Type B pancreatic cell (in vitro differentiated cells): ENCODE measurements around the gene RPL10A. TPM values are rescaled to one million over a fixed set of nuclear protein-coding genes. Genes with fewer than 3 reads are reported as not detected.
A peak's percentile ranks its signal among the peaks of the same experiment; 100 is the strongest.

ENCODE experiments used
- DNase-seq: peaks from one replicate; pipeline ENCODE4 v3.0.0; 2021; ENCODE audit warnings: mixed read lengths; ENCODE audit not compliant: unreplicated experiment; ENCODE audit errors: extremely low spot score
- H3K27ac Mint-ChIP-seq: 2 replicates; pipeline ENCODE4 v1.8.0; 2021; ENCODE audit warnings: mild to moderate bottlenecking, mixed read lengths
- H3K27me3 Mint-ChIP-seq: 2 replicates; pipeline ENCODE4 v1.8.0; 2021; ENCODE audit warnings: mixed read lengths
- H3K36me3 Mint-ChIP-seq: 2 replicates; pipeline ENCODE4 v1.8.0; 2021; ENCODE audit warnings: mixed read lengths
- H3K4me1 Mint-ChIP-seq: one replicate; pipeline ENCODE4 v1.8.0; 2021; ENCODE audit warnings: mixed read lengths; ENCODE audit not compliant: unreplicated experiment
- H3K4me3 Mint-ChIP-seq: 2 replicates; pipeline ENCODE4 v1.8.0; 2021; ENCODE audit warnings: mild to moderate bottlenecking, mixed read lengths
- H3K9me3 Mint-ChIP-seq: 2 replicates; pipeline ENCODE4 v1.8.0; 2021; ENCODE audit warnings: mixed read lengths
- CTCF ChIP-seq: fragments of 200-600 bp; sonication (generic); conservative IDR thresholded peaks from 2 replicates; pipeline ENCODE4 v1.5.0; 2021; ENCODE audit warnings: antibody characterized with exemption, mild to moderate bottlenecking
- total RNA-seq: library from RNA; stranded (reverse); gene quantifications from 2 replicates; pipeline ENCODE4 v1.2.1, GENCODE V29; 2021; ENCODE audit warnings: low replicate concordance

The RPL10A gene
- total RNA-seq, 1 donor from 2014 or later, result 1,808 TPM

GRCh38 chr6:35492258-35492973, 24.2 kb downstream of the RPL10A start:
- H3K4me1 Mint-ChIP-seq, result peaks cover 50% of the 10 kb centered on the region
- peak overlapping the region; percentile 83 for H3K4me3 Mint-ChIP-seq
- no peak for TF ChIP-seq CTCF
- peak overlapping the region; percentile 86 for H3K27ac Mint-ChIP-seq
- no peaks in the 10 kb centered on the region for H3K27me3 Mint-ChIP-seq
- no peak for DNase-seq
- no peaks in the 10 kb centered on the region for H3K36me3 Mint-ChIP-seq
- H3K9me3 Mint-ChIP-seq, result no peaks in the 10 kb centered on the region

GRCh38 chr6:35492974-35493284, 24.7 kb downstream of the RPL10A start:
- no peaks in the 10 kb centered on the region for H3K27me3 Mint-ChIP-seq
- peak overlapping the region; percentile 86 for H3K27ac Mint-ChIP-seq
- H3K4me3 Mint-ChIP-seq, result peak overlapping the region; percentile 83
- H3K9me3 Mint-ChIP-seq, result no peaks in the 10 kb centered on the region
- DNase-seq, result no peak
- H3K4me1 Mint-ChIP-seq, result peaks cover 46% of the 10 kb centered on the region
- TF ChIP-seq CTCF, result no peak
- H3K36me3 Mint-ChIP-seq, result no peaks in the 10 kb centered on the region

- TF ChIP-seq CTCF, result no peak
- H3K4me3 Mint-ChIP-seq, result peak overlapping the region; percentile 83
- peaks cover 44% of the 10 kb centered on the region for H3K4me1 Mint-ChIP-seq
- H3K36me3 Mint-ChIP-seq, result no peaks in the 10 kb centered on the region
- DNase-seq, result no peak
- H3K27ac Mint-ChIP-seq, result peak overlapping the region; percentile 86
- H3K9me3 Mint-ChIP-seq, result no peaks in the 10 kb centered on the region
- H3K27me3 Mint-ChIP-seq, result peaks cover under 1% of the 10 kb centered on the region
These were observed 25.2 kb downstream of the RPL10A start for GRCh38 chr6:35493307-35493983.

- peak overlapping the region; percentile 83 for H3K4me3 Mint-ChIP-seq
- DNase-seq, result no peak
These were observed 26.0 kb downstream of the RPL10A start for GRCh38 chr6:35494161-35494563.

GRCh38 chr6:35495258-35496035, 27.2 kb downstream of the RPL10A start:
- Mint-ChIP-seq H3K27me3 (peaks cover 4% of the 10 kb centered on the region), H3K4me3 (peak overlapping the region; percentile 92), H3K4me1 (peaks cover 49% of the 10 kb centered on the region), H3K36me3 (no peaks in the 10 kb centered on the region), H3K27ac (peak overlapping the region; percentile 90), H3K9me3 (no peaks in the 10 kb centered on the region)
- no peak for TF ChIP-seq CTCF
- no peak for DNase-seq

More at GRCh38 chr6:35494161-35494563, 26.0 kb downstream of the RPL10A start:
- Mint-ChIP-seq H3K27ac (peak overlapping the region; percentile 86), H3K36me3 (no peaks in the 10 kb centered on the region), H3K27me3 (peaks cover 4% of the 10 kb centered on the region), H3K9me3 (no peaks in the 10 kb centered on the region), H3K4me1 (peaks cover 44% of the 10 kb centered on the region)
- no peak for TF ChIP-seq CTCF
